GM12892 (cell line): ENCODE measurements around the gene MELTF.

ENCODE experiments used
- POLR2A ChIP-seq: IDR thresholded peaks from 2 replicates; pipeline ENCODE4 v1.6.1; 2011; ENCODE audit warnings: low read depth, low read length, control low read depth
- POLR2AphosphoS5 ChIP-seq: IDR thresholded peaks from 2 replicates; pipeline ENCODE4 v1.6.1; 2011; ENCODE audit warnings: low read depth, low read length, control low read depth
- TAF1 ChIP-seq: IDR thresholded peaks from 2 replicates; pipeline ENCODE4 v1.6.1; 2011; ENCODE audit warnings: low read depth, mild to moderate bottlenecking, control low read depth, low read length, borderline replicate concordance

DNA sequence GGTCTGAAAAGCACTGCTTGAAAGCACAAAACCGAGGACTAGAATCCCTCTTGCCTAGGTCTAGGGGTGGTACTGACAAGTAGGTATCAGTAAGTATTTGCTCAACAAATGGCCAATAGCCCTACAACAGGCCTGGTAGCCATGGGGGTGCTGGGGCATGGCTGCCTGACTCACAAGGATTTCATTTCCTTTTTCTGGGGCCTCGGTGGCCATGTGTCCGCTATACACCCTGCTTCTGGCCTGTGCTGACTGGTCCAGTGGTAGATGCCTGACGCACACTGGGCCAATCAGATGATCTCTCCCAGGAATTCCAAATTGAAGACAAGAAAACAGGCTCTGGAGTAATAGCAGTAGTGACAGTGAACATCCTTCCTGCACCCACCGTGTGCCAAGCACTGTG lies 29.4 kb downstream of the MELTF start:
- TF ChIP-seq POLR2A (no peak), POLR2AphosphoS5 (no peak), TAF1 (no peak)
